SK-N-MC (cell line): ENCODE data around the gene NADK.
"Not testable (repeated sequence)": the region's sequence is repeated elsewhere in the genome, so short reads cannot be mapped to it uniquely, and the experiment has no call there.

ENCODE experiments used
- EZH2 ChIP-seq: fragments of 200-600 bp; sonication (generic); IDR thresholded peaks from one replicate; pipeline ENCODE4 v1.6.1; 2017; ENCODE audit warnings: antibody characterized with exemption
- POLR2AphosphoS5 ChIP-seq: IDR thresholded peaks from 2 replicates; pipeline ENCODE4 v1.6.1; 2012; ENCODE audit warnings: mild to moderate bottlenecking, low read depth, low read length, borderline replicate concordance

DNA sequence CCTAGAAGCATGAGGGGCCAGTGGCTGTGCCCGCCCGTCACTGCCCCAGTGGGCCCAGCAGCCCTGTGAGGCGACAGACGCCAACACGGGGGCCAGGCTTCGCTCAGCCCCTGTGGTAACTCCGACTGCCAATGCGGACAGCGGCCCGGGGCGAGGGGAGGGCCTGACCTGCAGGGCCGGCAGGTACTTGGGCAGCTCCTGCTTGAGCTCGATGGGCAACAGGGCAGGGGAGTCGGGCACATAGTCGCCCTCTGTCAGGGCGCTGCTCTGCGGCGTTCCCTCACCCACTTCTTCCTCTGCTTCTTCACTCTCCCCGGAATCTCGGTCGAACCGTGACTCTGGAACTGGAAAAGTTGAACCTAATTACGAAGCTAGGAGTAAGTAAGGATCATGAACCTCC is 71.0 kb downstream of the NADK start:
- not testable (repeated sequence) for TF ChIP-seq EZH2, POLR2AphosphoS5
